ENCODE measurements around the gene SEPTIN10.
"Not testable (repeated sequence)": the region's sequence is repeated elsewhere in the genome, so short reads cannot be mapped to it uniquely, and the experiment has no call there.

SEPTIN10 gene

GRCh38 chr2:109602617-109603188 lies 11.1 kb downstream of the SEPTIN10 start:
- H3K9me3 ChIP-seq (ENCODE audit: control insufficient read depth, low read length), result no peaks in the 10 kb centered on the region
- no peaks in the 10 kb centered on the region for H3K4me1 ChIP-seq (ENCODE audit: control insufficient read depth, insufficient read depth, low read length, poor library complexity, severe bottlenecking)
- no peak overlapping the region for H3K4me3 ChIP-seq (ENCODE audit: insufficient read depth, low read depth, low read length, poor library complexity, severe bottlenecking)
- DNase-seq, result no peak
- peaks cover 3% of the 10 kb centered on the region for H3K27me3 ChIP-seq (replicated peaks; ENCODE audit: control insufficient read depth, insufficient read depth, low read length, poor library complexity, severe bottlenecking)
- H3K27ac ChIP-seq (ENCODE audit: insufficient read depth, low read length, poor library complexity, severe bottlenecking), result no peak overlapping the region
- H3K36me3 ChIP-seq (ENCODE audit: control insufficient read depth, insufficient read depth, low read length), result no peaks in the 10 kb centered on the region

- Histone ChIP-seq H3K27me3 (replicated peaks; ENCODE audit: control insufficient read depth, insufficient read depth, low read length, poor library complexity, severe bottlenecking) (peaks cover 3% of the 10 kb centered on the region), H3K36me3 (ENCODE audit: control insufficient read depth, insufficient read depth, low read length) (no peaks in the 10 kb centered on the region), H3K27ac (ENCODE audit: insufficient read depth, low read length, poor library complexity, severe bottlenecking) (no peak overlapping the region), H3K4me3 (ENCODE audit: insufficient read depth, low read depth, low read length, poor library complexity, severe bottlenecking) (no peak overlapping the region), H3K9me3 (ENCODE audit: control insufficient read depth, low read length) (no peaks in the 10 kb centered on the region), H3K4me1 (ENCODE audit: control insufficient read depth, insufficient read depth, low read length, poor library complexity, severe bottlenecking) (no peaks in the 10 kb centered on the region)
- no peak for DNase-seq
Observed at GRCh38 chr2:109601783-109602182, 12.0 kb downstream of the SEPTIN10 start.

- H3K27ac ChIP-seq (ENCODE audit: insufficient read depth, low read length, poor library complexity, severe bottlenecking), result no peak overlapping the region
- no peak overlapping the region for H3K4me3 ChIP-seq (ENCODE audit: insufficient read depth, low read depth, low read length, poor library complexity, severe bottlenecking)
- H3K36me3 ChIP-seq (ENCODE audit: control insufficient read depth, insufficient read depth, low read length), result no peaks in the 10 kb centered on the region
- no peak for DNase-seq
- H3K27me3 ChIP-seq (replicated peaks; ENCODE audit: control insufficient read depth, insufficient read depth, low read length, poor library complexity, severe bottlenecking), result peaks cover 3% of the 10 kb centered on the region
- no peaks in the 10 kb centered on the region for H3K9me3 ChIP-seq (ENCODE audit: control insufficient read depth, low read length)
- H3K4me1 ChIP-seq (ENCODE audit: control insufficient read depth, insufficient read depth, low read length, poor library complexity, severe bottlenecking), result no peaks in the 10 kb centered on the region
Observed at GRCh38 chr2:109597283-109597682, 16.5 kb downstream of the SEPTIN10 start.

- no peak overlapping the region for H3K4me3 ChIP-seq (ENCODE audit: insufficient read depth, low read depth, low read length, poor library complexity, severe bottlenecking)
- no peak overlapping the region for H3K27ac ChIP-seq (ENCODE audit: insufficient read depth, low read length, poor library complexity, severe bottlenecking)
- no peaks in the 10 kb centered on the region for H3K36me3 ChIP-seq (ENCODE audit: control insufficient read depth, insufficient read depth, low read length)
- DNase-seq, result no peak
- H3K9me3 ChIP-seq (ENCODE audit: control insufficient read depth, low read length), result no peaks in the 10 kb centered on the region
- H3K4me1 ChIP-seq (ENCODE audit: control insufficient read depth, insufficient read depth, low read length, poor library complexity, severe bottlenecking), result no peaks in the 10 kb centered on the region
- H3K27me3 ChIP-seq (replicated peaks; ENCODE audit: control insufficient read depth, insufficient read depth, low read length, poor library complexity, severe bottlenecking), result no peaks in the 10 kb centered on the region
Observed at GRCh38 chr2:109595644-109596043, 18.1 kb downstream of the SEPTIN10 start.

GRCh38 chr2:109594246-109594885 lies 19.4 kb downstream of the SEPTIN10 start:
- H3K9me3 ChIP-seq (ENCODE audit: control insufficient read depth, low read length), result no peaks in the 10 kb centered on the region
- no peaks in the 10 kb centered on the region for H3K36me3 ChIP-seq (ENCODE audit: control insufficient read depth, insufficient read depth, low read length)
- no peaks in the 10 kb centered on the region for H3K4me1 ChIP-seq (ENCODE audit: control insufficient read depth, insufficient read depth, low read length, poor library complexity, severe bottlenecking)
- H3K4me3 ChIP-seq (ENCODE audit: insufficient read depth, low read depth, low read length, poor library complexity, severe bottlenecking), result no peak overlapping the region
- DNase-seq, result no peak
- no peak overlapping the region for H3K27ac ChIP-seq (ENCODE audit: insufficient read depth, low read length, poor library complexity, severe bottlenecking)
- H3K27me3 ChIP-seq (replicated peaks; ENCODE audit: control insufficient read depth, insufficient read depth, low read length, poor library complexity, severe bottlenecking), result no peaks in the 10 kb centered on the region

- H3K4me1 ChIP-seq (ENCODE audit: control insufficient read depth, insufficient read depth, low read length, poor library complexity, severe bottlenecking), result no peaks in the 10 kb centered on the region
- H3K9me3 ChIP-seq (ENCODE audit: control insufficient read depth, low read length), result no peaks in the 10 kb centered on the region
- no peak for DNase-seq
- H3K4me3 ChIP-seq (ENCODE audit: insufficient read depth, low read depth, low read length, poor library complexity, severe bottlenecking), result no peak overlapping the region
- no peaks in the 10 kb centered on the region for H3K27me3 ChIP-seq (replicated peaks; ENCODE audit: control insufficient read depth, insufficient read depth, low read length, poor library complexity, severe bottlenecking)
- no peaks in the 10 kb centered on the region for H3K36me3 ChIP-seq (ENCODE audit: control insufficient read depth, insufficient read depth, low read length)
- no peak overlapping the region for H3K27ac ChIP-seq (ENCODE audit: insufficient read depth, low read length, poor library complexity, severe bottlenecking)
Observed at GRCh38 chr2:109592905-109593304, 20.9 kb downstream of the SEPTIN10 start.

- Histone ChIP-seq H3K36me3 (ENCODE audit: control insufficient read depth, insufficient read depth, low read length) (no peaks in the 10 kb centered on the region), H3K4me1 (ENCODE audit: control insufficient read depth, insufficient read depth, low read length, poor library complexity, severe bottlenecking) (no peaks in the 10 kb centered on the region), H3K27me3 (replicated peaks; ENCODE audit: control insufficient read depth, insufficient read depth, low read length, poor library complexity, severe bottlenecking) (no peaks in the 10 kb centered on the region), H3K27ac (ENCODE audit: insufficient read depth, low read length, poor library complexity, severe bottlenecking) (no peak overlapping the region), H3K9me3 (ENCODE audit: control insufficient read depth, low read length) (no peaks in the 10 kb centered on the region), H3K4me3 (ENCODE audit: insufficient read depth, low read depth, low read length, poor library complexity, severe bottlenecking) (no peak overlapping the region)
- DNase-seq, result no peak
Observed at GRCh38 chr2:109591206-109591605, 22.6 kb downstream of the SEPTIN10 start.

- H3K27ac ChIP-seq (ENCODE audit: insufficient read depth, low read length, poor library complexity, severe bottlenecking), result no peak overlapping the region
- no peak for DNase-seq
- H3K9me3 ChIP-seq (ENCODE audit: control insufficient read depth, low read length), result no peaks in the 10 kb centered on the region
- no peaks in the 10 kb centered on the region for H3K36me3 ChIP-seq (ENCODE audit: control insufficient read depth, insufficient read depth, low read length)
- H3K4me1 ChIP-seq (ENCODE audit: control insufficient read depth, insufficient read depth, low read length, poor library complexity, severe bottlenecking), result no peaks in the 10 kb centered on the region
- H3K27me3 ChIP-seq (replicated peaks; ENCODE audit: control insufficient read depth, insufficient read depth, low read length, poor library complexity, severe bottlenecking), result no peaks in the 10 kb centered on the region
- H3K4me3 ChIP-seq (ENCODE audit: insufficient read depth, low read depth, low read length, poor library complexity, severe bottlenecking), result no peak overlapping the region
Observed at GRCh38 chr2:109586687-109587086, 27.1 kb downstream of the SEPTIN10 start.

GRCh38 chr2:109582928-109583895 lies 30.6 kb downstream of the SEPTIN10 start:
- H3K27me3 ChIP-seq (replicated peaks; ENCODE audit: control insufficient read depth, insufficient read depth, low read length, poor library complexity, severe bottlenecking), result no peaks in the 10 kb centered on the region
- H3K4me1 ChIP-seq (ENCODE audit: control insufficient read depth, insufficient read depth, low read length, poor library complexity, severe bottlenecking), result no peaks in the 10 kb centered on the region
- H3K9me3 ChIP-seq (ENCODE audit: control insufficient read depth, low read length), result no peaks in the 10 kb centered on the region
- no peak overlapping the region for H3K4me3 ChIP-seq (ENCODE audit: insufficient read depth, low read depth, low read length, poor library complexity, severe bottlenecking)
- no peaks in the 10 kb centered on the region for H3K36me3 ChIP-seq (ENCODE audit: control insufficient read depth, insufficient read depth, low read length)
- no peak overlapping the region for H3K27ac ChIP-seq (ENCODE audit: insufficient read depth, low read length, poor library complexity, severe bottlenecking)
- DNase-seq, result no peak

- H3K27ac ChIP-seq (ENCODE audit: insufficient read depth, low read length, poor library complexity, severe bottlenecking); H3K27me3 ChIP-seq (replicated peaks; ENCODE audit: control insufficient read depth, insufficient read depth, low read length, poor library complexity, severe bottlenecking); H3K4me3 ChIP-seq (ENCODE audit: insufficient read depth, low read depth, low read length, poor library complexity, severe bottlenecking); H3K4me1 ChIP-seq (ENCODE audit: control insufficient read depth, insufficient read depth, low read length, poor library complexity, severe bottlenecking); DNase-seq; H3K36me3 ChIP-seq (ENCODE audit: control insufficient read depth, insufficient read depth, low read length); H3K9me3 ChIP-seq (ENCODE audit: control insufficient read depth, low read length): not testable (repeated sequence)
Observed at GRCh38 chr2:109577630-109578029, 36.1 kb downstream of the SEPTIN10 start.

All from effector memory CD4-positive, alpha-beta T cell (primary cell).